ENCODE data around the gene SERPINB3.

The SERPINB3 gene

DNA sequence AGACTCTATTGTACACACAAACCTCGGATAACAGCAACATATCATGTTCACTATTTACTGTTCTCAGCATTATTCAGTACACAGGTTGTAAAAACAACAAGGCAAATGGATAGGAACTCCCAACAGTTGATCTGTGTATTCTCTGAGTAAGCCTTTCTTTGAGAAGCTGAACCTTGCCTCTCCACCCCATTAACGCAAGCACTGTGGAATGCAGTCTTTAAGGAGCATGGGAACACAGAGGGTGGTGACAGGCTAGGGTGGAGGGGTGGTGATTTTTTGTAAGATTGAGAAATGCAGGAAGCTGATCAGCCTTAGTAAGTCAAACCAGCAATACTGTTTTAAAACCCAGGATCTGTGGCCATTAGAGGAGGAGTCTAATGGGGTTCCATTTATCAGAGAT is 21.5 kb upstream of the SERPINB3 start:
- TF ChIP-seq CTCF (IDR thresholded peaks at IDR 0.05; ENCODE audit: low read depth, low read length), result no peak
- no peaks in the 10 kb centered on the region for H3K4me1 ChIP-seq
- H3K4me3 ChIP-seq (ENCODE audit: low read depth, low read length), result no peak overlapping the region
- no peaks in the 10 kb centered on the region for H3K36me3 ChIP-seq
- no peak for DNase-seq
- no peaks in the 10 kb centered on the region for H3K27me3 ChIP-seq
- no peaks in the 10 kb centered on the region for H3K9me3 ChIP-seq

DNA sequence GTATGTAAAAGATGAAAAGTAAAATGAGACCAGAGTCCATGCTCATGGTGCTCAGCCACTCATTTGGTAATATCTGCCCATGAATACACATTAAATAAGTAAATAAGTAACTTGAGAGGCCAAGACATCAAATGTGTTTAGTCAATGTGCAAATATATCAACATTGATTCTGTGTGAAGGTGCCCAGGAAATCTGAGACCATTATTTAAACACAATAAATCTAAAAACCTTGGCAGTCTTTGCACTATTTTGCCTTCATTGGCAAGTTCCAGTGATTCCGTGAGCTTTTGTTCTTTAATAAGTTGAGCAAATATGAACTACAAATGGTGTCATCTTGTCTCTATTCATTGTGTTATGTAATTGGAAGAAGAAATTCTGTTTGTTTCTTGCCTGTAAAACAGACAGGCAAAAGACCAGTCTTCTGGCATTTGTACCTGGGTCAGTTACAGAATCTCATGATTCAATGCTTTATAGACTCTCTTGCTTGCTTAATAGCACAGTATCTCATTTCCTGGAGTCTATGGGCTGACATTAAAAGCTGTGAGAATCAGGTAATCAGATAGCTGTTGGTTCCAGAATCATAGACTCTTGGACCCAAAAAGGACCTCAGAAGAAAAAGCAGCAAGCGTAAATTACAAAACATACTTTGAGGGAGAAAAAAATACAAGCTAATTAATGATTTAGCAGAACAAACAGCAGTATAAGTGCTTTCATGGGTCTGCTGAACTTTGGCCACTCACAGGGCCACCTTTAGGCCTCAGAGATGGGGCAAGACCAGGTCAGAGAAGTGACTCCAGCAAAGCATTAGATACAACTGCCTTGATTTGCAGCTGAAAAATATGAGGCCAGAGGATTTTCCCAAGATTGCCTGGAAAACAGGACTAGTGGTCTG is 20.0 kb upstream of the SERPINB3 start:
- Histone ChIP-seq H3K4me3 (ENCODE audit: low read depth, low read length) (no peak overlapping the region), H3K9me3 (no peaks in the 10 kb centered on the region), H3K4me1 (no peaks in the 10 kb centered on the region), H3K36me3 (no peaks in the 10 kb centered on the region), H3K27me3 (no peaks in the 10 kb centered on the region)
- no peak for TF ChIP-seq CTCF (IDR thresholded peaks at IDR 0.05; ENCODE audit: low read depth, low read length)
- DNase-seq, result no peak

DNA sequence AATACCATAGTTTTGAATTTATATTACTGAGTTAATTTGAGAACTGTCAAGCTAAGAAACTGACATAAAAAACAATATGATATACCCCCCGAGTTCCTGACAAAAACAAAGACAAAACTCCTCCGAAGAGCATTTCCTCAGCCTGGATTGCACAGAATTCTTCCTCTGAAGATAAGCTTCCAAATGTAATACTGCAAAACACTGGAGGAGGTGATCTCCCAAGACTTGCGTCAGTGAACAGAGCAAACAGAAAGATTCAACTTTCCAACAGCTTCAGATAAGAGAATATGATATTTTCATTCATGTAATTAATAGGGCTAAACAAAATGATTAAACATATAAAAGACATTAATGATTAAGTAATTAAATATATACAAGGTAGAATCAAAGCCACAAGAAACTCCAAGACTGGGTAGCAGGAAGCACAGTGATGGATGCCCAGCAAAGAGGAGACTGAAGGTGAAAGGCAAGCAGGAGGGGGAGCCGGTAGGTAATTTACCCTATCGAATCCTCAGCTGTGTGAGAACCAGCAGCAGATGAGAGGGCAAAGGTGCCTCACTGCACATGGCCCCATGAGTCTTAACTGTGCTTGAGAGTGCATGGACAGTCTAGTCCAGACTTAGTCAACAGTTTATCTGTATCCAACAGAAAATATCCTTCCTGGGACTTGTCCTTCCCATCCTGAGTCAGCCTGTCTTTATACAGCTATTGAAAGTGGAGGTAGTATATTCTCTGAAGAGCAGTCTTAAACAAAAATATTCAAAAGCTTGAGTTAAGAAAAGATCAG is 18.3 kb upstream of the SERPINB3 start:
- no peaks in the 10 kb centered on the region for H3K27me3 ChIP-seq
- no peak overlapping the region for H3K4me3 ChIP-seq (ENCODE audit: low read depth, low read length)
- no peak for DNase-seq
- H3K9me3 ChIP-seq, result no peaks in the 10 kb centered on the region
- no peaks in the 10 kb centered on the region for H3K4me1 ChIP-seq
- no peak for TF ChIP-seq CTCF (IDR thresholded peaks at IDR 0.05; ENCODE audit: low read depth, low read length)
- no peaks in the 10 kb centered on the region for H3K36me3 ChIP-seq

DNA sequence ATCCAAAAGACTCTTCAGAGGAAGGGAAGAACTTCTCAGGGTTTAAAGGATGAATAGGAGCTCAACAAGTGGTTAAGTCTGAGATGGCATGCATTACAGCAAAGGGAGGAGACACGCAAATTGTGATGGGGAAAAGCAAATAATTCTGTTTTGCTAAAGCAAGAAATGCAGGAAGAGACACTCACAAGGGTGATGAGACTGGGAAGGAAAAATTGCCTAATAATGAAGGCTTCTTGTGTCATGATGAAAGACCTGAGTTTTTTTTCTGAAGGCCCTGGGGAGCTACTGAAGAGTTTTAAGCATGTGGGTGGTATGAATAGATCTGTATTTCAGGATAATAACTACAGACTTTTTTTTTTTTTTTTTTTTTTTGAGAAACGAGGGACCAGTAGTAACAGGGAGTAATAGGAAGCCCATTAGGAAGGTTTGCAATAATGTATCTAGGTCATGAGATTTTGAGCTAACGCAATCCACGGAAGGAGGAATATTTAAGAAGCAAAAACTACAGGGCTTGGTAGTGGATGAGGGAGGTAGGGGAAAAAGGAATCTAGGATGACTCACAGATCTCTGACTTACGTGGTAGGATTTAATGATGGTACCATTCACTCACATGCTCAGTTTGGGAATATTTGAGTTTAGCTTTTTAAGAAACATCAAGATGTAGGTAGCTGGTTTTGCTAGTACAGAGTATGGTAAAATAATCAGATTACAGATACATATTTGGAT is 16.0 kb upstream of the SERPINB3 start:
- TF ChIP-seq CTCF (IDR thresholded peaks at IDR 0.05; ENCODE audit: low read depth, low read length), result no peak
- Histone ChIP-seq H3K36me3 (no peaks in the 10 kb centered on the region), H3K27me3 (no peaks in the 10 kb centered on the region), H3K4me3 (ENCODE audit: low read depth, low read length) (no peak overlapping the region), H3K4me1 (no peaks in the 10 kb centered on the region), H3K9me3 (no peaks in the 10 kb centered on the region)
- DNase-seq, result no peak

DNA sequence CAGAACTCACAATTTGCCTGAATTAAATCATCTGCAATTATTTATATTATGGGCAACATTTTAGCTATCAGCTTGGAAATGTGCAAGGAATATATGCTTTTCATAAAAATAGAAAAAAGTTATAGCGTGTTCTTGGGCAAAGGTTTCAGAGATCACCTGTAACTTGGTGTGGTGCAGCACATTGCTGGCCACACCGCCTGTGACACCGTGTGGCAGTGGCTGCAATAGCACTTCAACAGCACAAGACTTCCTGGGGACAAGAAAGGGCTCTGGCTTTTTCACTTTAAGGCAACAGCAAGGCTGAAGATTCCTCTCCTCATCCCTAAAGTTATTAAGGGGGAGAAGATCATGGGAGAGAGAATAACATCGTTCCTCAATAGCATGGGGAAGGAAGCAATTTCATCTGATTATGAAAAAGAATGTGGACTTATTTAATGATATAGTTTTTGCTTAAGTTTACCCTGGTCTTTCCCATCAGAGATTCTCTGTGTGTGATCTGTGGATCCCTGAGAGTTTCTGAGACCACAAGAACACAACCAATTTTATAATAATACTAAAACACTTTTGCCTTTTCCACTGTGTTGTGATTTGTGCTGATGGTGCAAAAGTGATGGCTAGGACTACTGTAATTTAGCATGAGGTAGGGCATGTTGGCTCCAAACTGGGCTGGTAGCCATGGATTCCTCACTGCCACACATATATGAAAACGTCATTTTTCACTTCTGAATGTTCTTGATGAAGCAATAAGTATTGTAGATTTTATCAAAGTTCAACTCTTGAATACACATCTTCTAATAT is 15.0 kb upstream of the SERPINB3 start:
- DNase-seq, result no peak
- Histone ChIP-seq H3K36me3 (no peaks in the 10 kb centered on the region), H3K4me3 (ENCODE audit: low read depth, low read length) (no peak overlapping the region), H3K4me1 (no peaks in the 10 kb centered on the region), H3K9me3 (no peaks in the 10 kb centered on the region), H3K27me3 (no peaks in the 10 kb centered on the region)
- TF ChIP-seq CTCF (IDR thresholded peaks at IDR 0.05; ENCODE audit: low read depth, low read length), result no peak

All from BE2C (cell line).